GM21526 (cell line): ENCODE results near the gene NPHP1.
A peak's percentile ranks its signal among the peaks of the same experiment; 100 is the strongest.
"Not testable (repeated sequence)": the region's sequence is repeated elsewhere in the genome, so short reads cannot be mapped to it uniquely, and the experiment has no call there.

Source experiments
- ATAC-seq: cut with Tn5 transposase; IDR thresholded peaks from one replicate; pipeline ENCODE4 v1.9.1; 2021; ENCODE audit warnings: moderate library complexity; ENCODE audit not compliant: unreplicated experiment, low FRiP score

NPHP1 gene

GRCh38 chr2:110205660-110206455 lies 1.0 kb upstream of the NPHP1 start:
- no peak for ATAC-seq

DNA sequence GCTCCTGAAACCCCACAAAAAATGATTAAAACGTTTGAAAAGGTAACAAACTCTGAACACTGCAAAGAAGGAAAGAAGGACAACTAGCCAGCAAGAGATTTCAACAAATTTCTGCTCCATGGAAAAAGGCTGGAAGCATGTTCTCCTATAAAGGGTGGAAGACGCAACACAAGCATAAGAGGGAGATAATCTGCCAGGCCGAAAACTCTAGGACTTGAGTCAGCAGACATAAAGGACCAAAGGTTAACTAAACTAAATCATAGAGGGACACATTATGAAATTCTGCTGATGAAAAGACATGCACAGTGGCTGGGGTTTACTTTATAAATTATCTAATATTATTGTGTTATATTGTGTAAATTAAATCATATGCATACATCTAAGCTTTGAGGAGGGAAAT lies 6.8 kb downstream of the NPHP1 start:
- ATAC-seq, result no peak

DNA sequence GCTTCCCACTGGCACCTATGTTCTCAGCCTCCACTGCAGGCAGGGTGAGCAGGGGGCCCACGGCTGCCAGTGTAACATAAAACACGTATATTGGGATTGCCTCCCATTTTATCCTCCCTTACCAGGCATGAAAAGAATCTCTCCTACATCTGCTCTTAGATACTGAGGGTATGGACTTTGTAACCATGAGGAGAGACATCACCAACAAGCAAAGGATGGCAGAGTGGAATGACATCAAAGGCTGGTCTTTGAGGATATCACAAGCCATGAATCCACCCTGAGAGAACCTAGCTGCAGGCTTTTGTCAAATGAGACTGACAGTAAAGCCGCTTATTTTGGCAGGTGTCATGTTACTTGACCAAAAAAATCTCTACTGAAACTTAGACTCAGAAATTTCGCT lies 7.4 kb downstream of the NPHP1 start:
- no peak for ATAC-seq

DNA sequence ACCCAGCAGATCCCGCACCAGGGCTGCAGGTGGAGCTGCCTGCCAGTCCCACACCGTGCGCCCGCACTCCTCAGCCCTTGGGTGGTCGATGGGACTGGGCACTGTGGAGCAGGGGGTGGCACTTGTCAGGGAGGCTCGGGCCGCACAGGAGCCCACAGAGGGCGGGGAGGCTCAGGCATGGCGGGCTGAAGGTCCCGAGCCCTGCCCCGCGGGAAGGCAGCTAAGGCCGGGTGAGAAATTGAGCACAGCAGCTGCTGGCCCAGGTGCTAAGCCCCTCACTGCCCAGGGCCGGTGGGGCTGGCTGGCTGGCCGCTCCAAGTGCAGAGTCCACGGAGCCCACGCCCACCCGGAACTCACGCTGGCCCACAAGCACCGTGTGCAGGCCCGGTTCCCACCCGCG lies 14.6 kb downstream of the NPHP1 start:
- not testable (repeated sequence) for ATAC-seq

DNA sequence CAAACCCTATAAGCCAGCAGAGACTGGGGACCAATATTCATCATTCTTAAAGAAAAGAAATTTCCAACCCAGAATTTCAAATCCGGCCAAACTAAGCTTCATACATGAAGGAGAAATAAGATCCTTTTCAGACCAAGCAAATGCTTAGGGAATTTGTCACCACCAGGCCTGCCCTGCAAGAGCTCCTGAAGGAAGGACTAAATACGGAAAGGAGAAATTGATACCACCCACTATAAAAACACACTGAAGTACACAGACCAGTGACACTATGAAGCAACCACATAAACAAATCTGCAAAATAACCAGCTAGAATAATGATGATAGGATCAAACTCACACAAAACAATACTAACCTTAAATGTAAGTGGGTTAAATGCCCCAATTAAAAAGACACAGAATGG lies 22.4 kb downstream of the NPHP1 start:
- no peak for ATAC-seq

GRCh38 chr2:110180036-110180435 lies 24.8 kb downstream of the NPHP1 start:
- ATAC-seq, result no peak

DNA sequence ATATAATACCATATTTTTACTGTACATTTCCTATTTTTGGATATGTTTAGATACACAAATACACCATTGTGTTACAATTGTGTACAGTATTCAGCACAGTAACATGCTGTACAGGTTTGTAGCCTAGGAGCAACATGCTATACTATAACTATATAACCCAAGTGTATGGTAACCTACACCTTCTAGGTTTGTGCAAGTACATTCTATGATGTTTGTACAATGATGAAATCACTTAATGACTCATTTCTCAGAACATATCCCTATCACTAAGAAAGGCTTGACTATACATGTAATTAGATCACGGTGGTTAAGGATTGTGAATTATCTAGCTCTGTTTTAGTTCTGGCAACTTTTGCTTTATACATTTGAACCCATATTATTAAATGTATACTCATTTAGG lies 31.3 kb downstream of the NPHP1 start:
- no peak for ATAC-seq

DNA sequence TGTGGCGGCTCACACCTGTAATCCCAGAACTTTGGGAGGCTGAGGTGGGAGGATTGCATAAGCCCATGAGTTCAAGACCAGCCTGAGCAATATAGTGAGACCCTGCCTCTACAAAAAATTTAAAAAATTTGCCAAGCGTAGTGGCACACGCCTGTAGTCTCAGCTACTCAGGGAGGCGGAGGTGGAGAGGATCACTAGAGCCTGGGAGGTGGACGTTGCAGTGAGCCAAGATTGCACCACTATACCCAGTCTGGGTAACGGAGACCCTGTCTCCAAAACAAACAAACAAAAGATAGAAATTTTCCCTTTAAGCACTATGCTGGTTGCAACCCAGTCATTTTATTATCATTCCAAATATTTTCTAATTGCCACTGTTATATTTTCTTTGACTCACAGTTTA lies 32.3 kb downstream of the NPHP1 start:
- no peak for ATAC-seq

DNA sequence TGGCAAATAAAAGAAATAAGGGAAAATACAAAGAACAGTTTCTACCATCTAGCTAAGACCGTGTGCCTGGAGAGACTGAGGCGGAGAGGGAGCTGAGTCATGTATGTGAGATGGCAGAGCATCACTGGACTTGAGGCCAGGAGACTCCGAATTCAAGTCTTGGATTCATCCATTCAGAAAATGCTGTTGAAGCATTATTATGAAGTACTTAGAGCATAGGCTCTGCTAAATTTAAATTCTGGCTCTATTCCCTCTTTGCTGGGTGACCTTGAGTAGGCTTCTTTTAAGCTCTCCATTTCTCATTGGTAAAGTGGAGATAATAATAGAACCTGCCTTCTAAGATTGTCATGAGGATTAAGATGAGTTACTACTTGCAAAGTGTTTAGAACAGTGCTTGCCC lies 34.7 kb downstream of the NPHP1 start:
- ATAC-seq, result no peak

GRCh38 chr2:110167326-110168000 lies 37.4 kb downstream of the NPHP1 start:
- ATAC-seq, result no peak

GRCh38 chr2:110166266-110166665 lies 38.5 kb downstream of the NPHP1 start:
- ATAC-seq, result no peak

- peak; percentile 78 for ATAC-seq
Observed at GRCh38 chr2:110157153-110157793, 47.5 kb downstream of the NPHP1 start.

DNA sequence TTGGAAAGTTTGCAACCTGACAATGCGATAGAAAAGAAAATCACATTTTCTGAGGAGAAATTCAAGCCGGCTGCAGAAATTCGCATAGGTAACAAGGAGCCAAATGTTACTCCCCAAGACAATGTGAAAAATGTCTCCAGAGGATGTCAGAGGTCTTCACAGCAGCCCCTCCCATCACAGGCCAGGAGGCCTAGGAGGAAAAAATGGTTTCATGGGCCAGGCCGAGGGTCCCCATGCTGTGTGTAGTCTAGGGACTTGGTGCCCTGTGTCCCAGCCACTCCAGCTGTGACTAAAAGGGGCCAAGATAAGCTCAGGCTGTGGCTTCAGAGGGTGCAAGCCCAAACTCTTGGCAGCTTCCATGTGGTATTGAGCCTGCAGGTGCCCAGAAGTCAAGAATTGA lies 50.0 kb downstream of the NPHP1 start:
- not testable (repeated sequence) for ATAC-seq

- ATAC-seq, result not testable (repeated sequence)
Observed at GRCh38 chr2:110154188-110154587, 50.6 kb downstream of the NPHP1 start.

GRCh38 chr2:110153416-110153815 lies 51.4 kb downstream of the NPHP1 start:
- ATAC-seq, result no peak

- no peak for ATAC-seq
Observed at GRCh38 chr2:110152943-110153342, 51.9 kb downstream of the NPHP1 start.

DNA sequence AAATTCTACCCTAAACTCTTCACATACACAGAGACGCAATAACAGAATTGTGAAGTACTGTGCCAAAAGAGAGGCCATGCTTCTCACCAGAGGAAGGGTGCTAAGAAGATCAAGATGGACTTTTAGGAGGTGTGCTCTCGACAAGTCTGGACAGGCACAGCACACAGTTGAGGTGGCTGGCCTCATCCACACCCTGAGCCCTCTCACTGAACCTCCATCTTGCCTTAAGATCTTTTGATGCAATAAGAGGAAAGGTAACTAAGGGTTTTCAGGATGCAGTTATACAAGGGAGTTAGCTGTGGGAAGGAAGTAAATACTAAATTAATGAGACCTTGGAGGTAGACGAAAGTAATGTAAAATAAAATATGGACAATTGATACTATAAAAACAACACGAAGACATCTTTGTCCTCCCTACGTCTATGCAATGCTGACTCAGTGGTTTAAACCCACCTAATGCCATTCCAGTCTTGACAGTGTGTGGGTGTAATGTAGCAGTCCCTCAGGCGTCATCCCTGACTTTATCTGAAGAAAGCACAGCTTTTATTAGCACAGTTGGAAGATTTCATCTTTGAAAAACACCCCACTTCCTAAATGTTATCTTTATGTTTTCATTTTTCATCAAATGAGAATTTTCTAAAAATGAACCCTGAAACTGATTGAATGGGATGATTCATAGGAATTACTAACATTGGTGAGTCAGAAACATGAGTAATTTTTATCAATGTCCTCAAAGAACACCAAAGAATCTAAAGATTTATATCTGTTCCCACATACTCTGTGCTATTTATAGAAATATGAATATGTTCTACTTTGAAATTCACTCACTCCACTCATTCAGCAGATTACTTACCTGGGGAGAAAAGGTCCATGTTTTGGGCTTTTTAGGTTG lies 55.2 kb downstream of the NPHP1 start:
- no peak for ATAC-seq

GRCh38 chr2:110146945-110147332 lies 57.9 kb downstream of the NPHP1 start:
- ATAC-seq, result no peak

DNA sequence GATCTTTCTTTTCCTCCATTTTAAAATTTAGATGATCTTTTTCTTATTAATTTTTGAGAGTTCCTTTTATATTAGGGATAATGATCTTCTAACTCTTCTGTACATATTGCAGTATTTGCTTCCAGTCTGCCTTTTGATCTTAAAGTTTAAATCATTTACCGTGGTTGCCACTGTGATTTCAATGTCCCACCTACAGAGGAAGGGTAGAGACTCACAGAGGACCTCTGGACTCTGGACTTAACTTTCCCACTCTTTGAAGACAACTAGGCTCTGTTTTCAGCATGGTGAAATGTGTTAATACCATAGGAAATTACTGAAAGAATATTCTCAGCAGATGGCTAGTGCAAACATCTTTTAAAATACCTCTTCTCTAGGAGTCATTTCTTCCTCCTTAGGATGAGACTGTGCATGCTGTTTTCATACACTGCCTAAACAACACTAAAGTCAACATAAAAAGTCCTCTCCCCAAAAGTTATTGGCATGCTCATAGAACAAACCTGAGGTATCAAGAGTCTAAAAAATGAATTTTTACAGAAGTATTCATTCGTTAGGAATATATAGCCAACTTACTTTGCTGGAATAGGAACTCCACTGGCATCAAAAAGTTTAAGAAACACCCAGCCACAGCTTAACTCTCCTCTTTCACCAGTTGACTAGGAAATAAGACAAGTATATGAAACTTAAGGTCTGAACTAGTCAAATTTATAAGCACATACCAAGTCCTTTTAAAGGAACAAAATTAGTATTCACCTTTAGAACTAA lies 58.4 kb downstream of the NPHP1 start:
- ATAC-seq, result no peak

- no peak for ATAC-seq
Observed at GRCh38 chr2:110143982-110144381, 60.8 kb downstream of the NPHP1 start.
